Activated CD4-positive, alpha-beta T cell treated with anti-CD3 and anti-CD28 coated beads for 36 hours (primary cell): ENCODE results near the gene PPM1J. TPM values are rescaled to one million over a fixed set of nuclear protein-coding genes. Genes with fewer than 3 reads are reported as not detected.

Experiments
- ATAC-seq: fragments of 200-7000 bp; cut with Tn5 transposase; one replicate; pipeline ENCODE4 v1.10.0; 2021; ENCODE audit warnings: mild to moderate bottlenecking, moderate library complexity
- CTCF ChIA-PET: fragments of 350-600 bp; sonication (Branson Sonifier 250); formaldehyde crosslinking; loops from one replicate; lab custom pipeline; 2021; ENCODE audit warnings: antibody characterized with exemption; lab: Charles Lee
- POLR2A ChIA-PET: fragments of 350-600 bp; sonication (Branson Sonifier 250); formaldehyde crosslinking; loops from one replicate; lab custom pipeline; 2021; ENCODE audit warnings: antibody characterized with exemption, inconsistent platforms; lab: Charles Lee
- DNase-seq: peaks from one replicate; pipeline ENCODE4 v3.0.0-alpha.2; 2020
- H3K27ac Mint-ChIP-seq: one replicate; pipeline ENCODE4 v1.8.0; 2021; ENCODE audit warnings: mixed read lengths
- H3K27me3 Mint-ChIP-seq: one replicate; pipeline ENCODE4 v1.8.0; 2021; ENCODE audit warnings: mixed read lengths
- H3K36me3 Mint-ChIP-seq: one replicate; pipeline ENCODE4 v1.8.0; 2021; ENCODE audit warnings: low read depth, mixed read lengths
- H3K4me1 Mint-ChIP-seq: one replicate; pipeline ENCODE4 v1.8.0; 2021; ENCODE audit warnings: mixed read lengths
- H3K4me3 Mint-ChIP-seq: one replicate; pipeline ENCODE4 v1.8.0; 2021; ENCODE audit warnings: mild to moderate bottlenecking, moderate library complexity, mixed read lengths
- H3K9me3 Mint-ChIP-seq: one replicate; pipeline ENCODE4 v1.8.0; 2021; ENCODE audit warnings: low read depth, mixed read lengths
- intact Hi-C, 2 experiments: fragments of 100-400 bp; cut with DNase I in 1 of 2; cut with micrococcal nuclease in 1 of 2; formaldehyde crosslinking; loops; one replicate each; pipeline versions ENCODE4 v1.14.2 to v1.15.1; 2022 to 2024; cut with DNase I, micrococcal nuclease
- total RNA-seq, 2 experiments: library from RNA; stranded (reverse); gene quantifications; one replicate each; pipeline ENCODE4 v1.2.3, GENCODE V29; 2021

PPM1J gene
- total RNA-seq, 2 experiments from 2014 or later = 0.75 to 0.88 TPM

DNA sequence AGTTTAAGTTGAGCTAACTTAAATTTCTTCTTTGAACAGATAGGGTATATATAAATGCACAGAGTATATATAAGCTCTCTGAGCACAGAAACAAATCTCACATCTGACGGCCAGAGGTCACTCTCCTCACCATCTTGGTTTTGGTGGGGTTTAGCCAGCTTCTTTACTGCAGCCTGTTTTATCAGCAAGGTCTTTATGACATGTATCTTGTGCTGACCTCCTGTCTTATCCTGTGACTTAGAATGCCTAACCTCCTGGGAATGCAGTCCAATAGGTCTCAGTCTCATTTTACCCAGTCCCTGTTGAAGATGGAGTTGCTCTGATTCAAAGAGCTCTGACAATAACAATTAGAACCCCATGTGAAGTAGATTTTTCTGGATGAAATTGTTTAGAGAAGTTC, 42.3 kb downstream of the PPM1J start:
- no peak for DNase-seq
- peaks cover 61% of the 10 kb centered on the region for H3K36me3 Mint-ChIP-seq
- H3K4me3 Mint-ChIP-seq = no peak overlapping the region
- no peaks in the 10 kb centered on the region for H3K9me3 Mint-ChIP-seq
- ChIA-PET POLR2A (interaction anchor here (0.7 to 0.8 kb wide), 4 partner anchors 23 to 55 kb away, joined by 3 to 4 read pairs (median 3); no protein-coding TSS in a partner anchor), CTCF (interaction anchor here (0.6 to 3.8 kb wide), 7 partner anchors 9 to 361 kb away, joined by 3 to 19 read pairs (median 3); no protein-coding TSS in a partner anchor)
- peaks cover 51% of the 10 kb centered on the region for H3K4me1 Mint-ChIP-seq
- ATAC-seq = no peak
- intact Hi-C loops = no loop called here
- peak overlapping the region; percentile 15 for H3K27ac Mint-ChIP-seq
- H3K27me3 Mint-ChIP-seq = no peaks in the 10 kb centered on the region

DNA sequence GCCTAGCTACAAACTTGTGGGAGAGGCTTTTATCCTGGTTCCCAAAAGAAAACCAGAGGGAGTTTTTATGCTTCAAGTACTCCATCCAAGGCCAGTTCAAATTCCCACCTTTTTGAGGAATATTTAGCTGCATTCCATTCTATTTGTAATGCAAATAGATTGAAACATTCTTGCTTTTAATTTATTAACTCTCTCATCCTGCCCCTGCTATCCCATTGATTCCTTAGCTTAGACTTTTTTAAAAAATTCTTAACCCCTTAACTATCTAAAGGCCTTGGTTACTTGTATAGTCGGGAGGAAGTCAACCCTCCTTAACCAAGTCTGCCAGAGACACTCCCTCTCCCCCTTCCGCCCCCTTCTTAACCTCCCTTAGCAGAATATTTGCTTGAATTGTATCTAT, 43.1 kb downstream of the PPM1J start:
- ATAC-seq (no peak), DNase-seq (no peak)
- Mint-ChIP-seq H3K9me3 (no peaks in the 10 kb centered on the region), H3K27ac (no peak overlapping the region), H3K4me1 (peaks cover 51% of the 10 kb centered on the region), H3K4me3 (no peak overlapping the region), H3K27me3 (no peaks in the 10 kb centered on the region), H3K36me3 (peaks cover 69% of the 10 kb centered on the region)
- ChIA-PET POLR2A (interaction anchor here (0.7 to 0.8 kb wide), 2 partner anchors 22 to 54 kb away, joined by 3 read pairs; no protein-coding TSS in a partner anchor), CTCF (interaction anchor here (0.6 to 3.8 kb wide), 9 partner anchors 8 to 1363 kb away, joined by 3 to 19 read pairs (median 3); no protein-coding TSS in a partner anchor)
- intact Hi-C loops = no loop called here

DNA sequence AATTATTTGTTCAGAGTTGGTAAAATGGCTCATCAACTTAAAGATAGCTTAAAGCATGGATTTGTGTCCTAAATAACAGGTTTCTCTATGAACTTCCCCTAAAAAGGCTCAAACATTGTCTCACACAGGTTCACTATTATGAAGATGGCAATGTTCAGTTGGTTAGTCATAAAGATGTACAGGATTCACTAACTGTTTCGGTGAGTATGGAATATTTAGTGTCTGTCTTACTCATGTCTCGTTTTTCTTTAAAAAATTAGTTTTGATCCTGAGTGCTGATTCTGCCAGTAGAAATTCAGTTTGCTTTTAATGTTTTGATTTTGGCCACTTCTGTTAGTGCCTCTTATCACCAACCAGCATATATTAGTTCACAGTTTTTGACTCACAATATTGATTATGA, 48.2 kb downstream of the PPM1J start:
- ChIA-PET CTCF (interaction anchor here (0.7 kb wide), 1 partner anchor 40 kb away, joined by 3 read pairs; no protein-coding TSS in a partner anchor), POLR2A (interaction anchor here (0.6 kb wide), 1 partner anchor 1461 kb away, joined by 5 read pairs; no protein-coding TSS in a partner anchor)
- H3K27ac Mint-ChIP-seq = peak overlapping the region; percentile 82
- H3K4me3 Mint-ChIP-seq = no peak overlapping the region
- peak; percentile 69 for ATAC-seq
- no peaks in the 10 kb centered on the region for H3K9me3 Mint-ChIP-seq
- no peak for DNase-seq
- intact Hi-C loops = loop anchor here in 1 of 2 experiments (1.0 to 2.0 kb wide), 2 partner anchors 43 to 48 kb away; partner anchors contain the start of genes CAPZA1 and ST7L
- peaks cover 80% of the 10 kb centered on the region for H3K36me3 Mint-ChIP-seq
- no peaks in the 10 kb centered on the region for H3K27me3 Mint-ChIP-seq
- H3K4me1 Mint-ChIP-seq = peaks cover 34% of the 10 kb centered on the region

DNA sequence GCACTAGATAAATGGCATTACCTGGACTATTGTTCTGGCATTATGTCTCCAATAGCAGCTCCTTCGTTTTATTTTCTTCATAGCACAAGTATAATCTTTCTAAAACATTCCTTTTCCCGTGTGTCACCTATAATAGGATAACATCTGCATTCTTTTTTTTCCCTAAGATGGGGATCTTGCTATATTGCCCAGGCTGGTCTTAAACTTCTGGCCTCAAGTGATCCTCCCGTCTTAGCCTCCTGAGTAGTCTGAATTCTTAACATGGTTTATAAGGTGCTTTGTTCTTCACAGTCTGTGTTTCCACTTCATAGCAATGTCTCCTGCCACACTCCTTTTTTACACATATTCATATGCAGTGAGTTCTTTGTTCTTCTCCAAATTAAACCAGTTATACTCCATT, 49.3 kb downstream of the PPM1J start:
- Mint-ChIP-seq H3K27ac (peak overlapping the region; percentile 33), H3K9me3 (no peaks in the 10 kb centered on the region), H3K36me3 (peaks cover 82% of the 10 kb centered on the region), H3K4me3 (no peak overlapping the region), H3K4me1 (peaks cover 34% of the 10 kb centered on the region), H3K27me3 (no peaks in the 10 kb centered on the region)
- ChIA-PET POLR2A (no interaction called here), CTCF (interaction anchor here (1.0 kb wide), 1 partner anchor 14 kb away, joined by 5 read pairs; no protein-coding TSS in a partner anchor)
- ATAC-seq (no peak), DNase-seq (no peak)
- intact Hi-C loops = loop anchor here in 1 of 2 experiments (2.0 kb wide), 1 partner anchor 47 kb away; the partner anchor contains the start of genes CAPZA1 and ST7L

Other genes starting within 250 kb of the PPM1J start
- under 1 TPM; 0.11 to 0.12 TPM for gene WNT2B, start 206.4 kb downstream of the PPM1J start, total RNA-seq
- gene ST7L, start 96.2 kb downstream of the PPM1J start, total RNA-seq = 10 to 100 TPM; 10.0 to 10.6 TPM
- 100 to 1,000 TPM; 251 to 302 TPM for gene CAPZA1, start 95.5 kb downstream of the PPM1J start, total RNA-seq
- gene MOV10, start 40.7 kb downstream of the PPM1J start, total RNA-seq = 10 to 100 TPM; 80.3 to 87.5 TPM
- gene RHOC, start 8.2 kb downstream of the PPM1J start, total RNA-seq = 10 to 100 TPM; 32.8 to 45.7 TPM
- 10 to 100 TPM; 70.0 to 70.4 TPM for gene SLC16A1, start 240.9 kb upstream of the PPM1J start, total RNA-seq